Muscle layer of colon (tissue), 2 donors: Measurements from ENCODE around the gene RNF113A.
A peak's percentile ranks its signal among the peaks of the same experiment; 100 is the strongest.
"Not testable (repeated sequence)": the region's sequence is repeated elsewhere in the genome, so short reads cannot be mapped to it uniquely, and the experiment has no call there.

Source experiments
- H3K27ac ChIP-seq: one replicate; pipeline ENCODE4 v1.7.0; 2013; ENCODE audit warnings: low read depth, mild to moderate bottlenecking, low read length, moderate library complexity
- H3K27me3 ChIP-seq, 2 donors: one replicate each; pipeline ENCODE4 v1.7.0; 2013; ENCODE audit warnings: low read length in 2 of 2, mild to moderate bottlenecking in 2 of 2; ENCODE audit not compliant: insufficient read depth in 2 of 2, control insufficient read depth in 1 of 2
- H3K36me3 ChIP-seq: one replicate; pipeline ENCODE4 v1.7.0; 2013; ENCODE audit warnings: mild to moderate bottlenecking, low read length; ENCODE audit not compliant: insufficient read depth
- H3K4me1 ChIP-seq: one replicate; pipeline ENCODE4 v1.7.0; 2013; ENCODE audit warnings: mild to moderate bottlenecking, low read length; ENCODE audit not compliant: insufficient read depth
- H3K4me3 ChIP-seq, 2 donors: one replicate each; pipeline ENCODE4 v1.7.0; 2013; ENCODE audit warnings: low read length in 2 of 2, low read depth in 1 of 2, mild to moderate bottlenecking in 1 of 2, moderate library complexity in 1 of 2
- H3K9ac ChIP-seq: one replicate; pipeline ENCODE4 v1.7.0; 2013; ENCODE audit warnings: low read length
- H3K9me3 ChIP-seq: one replicate; pipeline ENCODE4 v1.7.0; 2013; ENCODE audit warnings: mild to moderate bottlenecking, low read length
- donor health status: abdominal sarcoma.
- donor health status: Adenocarcinoma of cecum.

Gene RNF113A

DNA sequence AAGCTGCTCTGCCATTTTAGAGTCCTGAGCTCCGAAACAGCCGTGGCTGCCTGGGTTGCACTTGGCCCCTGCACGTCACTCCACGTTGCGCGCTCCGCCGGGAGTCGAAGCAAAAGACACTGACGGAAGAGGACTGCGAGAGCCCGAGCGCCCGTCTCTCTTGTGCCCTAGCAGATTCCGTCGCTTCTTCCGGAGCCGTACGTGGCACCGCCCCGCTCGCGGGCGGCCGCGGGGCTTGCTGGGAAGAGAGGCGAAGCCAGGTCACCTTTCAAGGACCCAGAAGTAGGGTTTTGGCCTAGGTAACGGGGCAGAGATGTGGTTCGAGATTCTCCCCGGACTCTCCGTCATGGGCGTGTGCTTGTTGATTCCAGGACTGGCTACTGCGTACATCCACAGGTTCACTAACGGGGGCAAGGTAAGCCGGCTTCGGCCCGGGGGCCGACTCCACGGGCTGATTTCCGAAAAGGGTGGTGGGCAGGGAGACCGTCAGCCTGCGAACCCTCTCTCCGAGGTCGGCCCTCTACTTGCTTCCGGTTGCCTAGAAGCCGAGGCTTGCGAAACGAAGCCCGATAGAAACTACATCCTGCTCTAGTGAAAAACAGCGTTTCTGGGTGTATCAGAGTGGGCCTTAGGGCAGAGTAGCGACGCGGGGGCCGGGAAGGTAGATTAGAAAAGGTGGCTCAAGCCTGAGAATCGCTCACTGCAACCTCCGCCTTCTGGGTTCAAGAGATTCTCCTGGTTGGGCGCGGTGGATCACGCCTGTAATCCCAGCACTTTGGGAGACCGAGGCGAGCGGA, at the start of gene RNF113A, which contains the start of gene NDUFA1:
RNF113A (minus strand) TSS at position 135 of the 797 bp plus-strand sequence; CDS start at position 15, 120 bp downstream.
NDUFA1 (plus strand) TSS at position 234 of the 797 bp plus-strand sequence; CDS start at position 314, 80 bp downstream.
- H3K27ac ChIP-seq = peak within 1 kb of the TSS; percentile 85

DNA sequence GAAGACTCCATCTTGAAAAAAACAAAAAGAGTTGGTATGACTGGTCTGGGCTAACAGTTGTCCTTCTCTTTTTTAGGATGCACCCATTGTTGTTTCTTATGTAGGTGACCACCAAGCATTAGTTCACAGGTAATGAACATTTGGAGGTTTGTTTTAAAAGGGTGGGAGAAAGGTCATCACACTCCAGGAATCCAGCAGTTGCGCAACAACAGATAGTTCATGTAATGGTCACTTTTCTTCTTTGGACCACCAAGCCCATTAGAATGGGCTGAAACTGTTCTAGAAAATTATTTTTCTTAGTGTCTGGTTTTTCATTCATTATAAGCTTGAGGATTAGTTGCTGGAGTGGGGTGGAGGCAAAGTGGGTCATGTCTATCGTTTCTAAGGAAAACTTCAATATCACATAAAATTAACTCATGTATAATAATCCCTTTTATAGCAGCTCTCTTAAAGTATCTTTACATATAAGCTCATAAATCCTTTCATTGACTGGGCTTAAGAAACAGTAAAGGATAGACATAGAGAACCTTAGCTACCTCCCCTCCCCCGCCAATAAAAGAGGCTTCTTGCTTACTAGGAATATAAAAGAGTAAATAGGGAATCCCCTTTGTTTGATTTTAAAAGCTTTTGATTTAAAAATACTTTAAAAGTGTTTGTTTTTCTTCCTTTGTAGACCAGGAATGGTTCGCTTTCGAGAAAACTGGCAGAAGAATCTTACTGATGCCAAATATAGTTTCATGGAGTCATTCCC, 48.5 kb upstream of the RNF113A start:
- no peaks in the 10 kb centered on the region for H3K9me3 ChIP-seq
- H3K4me3 ChIP-seq = no peak overlapping the region
- H3K27me3 ChIP-seq = no peaks in the 10 kb centered on the region
- H3K9ac ChIP-seq = no peak overlapping the region
- H3K27ac ChIP-seq = no peak overlapping the region
- no peaks in the 10 kb centered on the region for H3K4me1 ChIP-seq
- H3K36me3 ChIP-seq = no peaks in the 10 kb centered on the region

More for the DNA sequence above, at the start of gene RNF113A, which contains the start of gene NDUFA1:
- Histone ChIP-seq H3K4me1 (no peaks in the 10 kb centered on the region), H3K9ac (peak within 1 kb of the TSS; percentile 90), H3K9me3 (no peaks in the 10 kb centered on the region), H3K36me3 (no peaks in the 10 kb centered on the region), H3K27me3 (no peaks in the 10 kb centered on the region), H3K4me3 (peak within 1 kb of the TSS; percentile 74 to 77)

DNA sequence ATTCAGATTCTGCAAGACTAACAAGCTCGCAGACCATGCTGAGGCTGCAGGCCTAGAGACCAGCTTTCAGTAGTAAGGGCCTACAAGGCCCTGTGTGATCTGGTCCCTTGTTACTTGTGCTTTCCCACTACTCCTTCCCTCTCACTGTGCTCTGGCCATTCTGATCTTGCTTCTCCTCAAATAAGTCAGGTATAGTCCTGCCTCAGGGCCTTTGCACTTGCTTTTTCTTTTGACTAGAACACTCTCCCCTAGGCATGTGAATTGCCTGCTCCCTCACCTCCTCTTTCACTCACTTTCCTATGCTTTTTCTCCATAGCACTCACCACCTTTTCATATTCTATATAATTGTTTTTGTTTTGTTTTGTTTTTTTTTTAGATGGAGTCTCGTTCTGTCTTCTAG, 46.3 kb upstream of the RNF113A start:
- no peak overlapping the region for H3K4me3 ChIP-seq
- H3K9ac ChIP-seq = no peak overlapping the region
- no peaks in the 10 kb centered on the region for H3K4me1 ChIP-seq
- no peaks in the 10 kb centered on the region for H3K27me3 ChIP-seq
- no peak overlapping the region for H3K27ac ChIP-seq
- no peaks in the 10 kb centered on the region for H3K9me3 ChIP-seq
- H3K36me3 ChIP-seq = no peaks in the 10 kb centered on the region

DNA sequence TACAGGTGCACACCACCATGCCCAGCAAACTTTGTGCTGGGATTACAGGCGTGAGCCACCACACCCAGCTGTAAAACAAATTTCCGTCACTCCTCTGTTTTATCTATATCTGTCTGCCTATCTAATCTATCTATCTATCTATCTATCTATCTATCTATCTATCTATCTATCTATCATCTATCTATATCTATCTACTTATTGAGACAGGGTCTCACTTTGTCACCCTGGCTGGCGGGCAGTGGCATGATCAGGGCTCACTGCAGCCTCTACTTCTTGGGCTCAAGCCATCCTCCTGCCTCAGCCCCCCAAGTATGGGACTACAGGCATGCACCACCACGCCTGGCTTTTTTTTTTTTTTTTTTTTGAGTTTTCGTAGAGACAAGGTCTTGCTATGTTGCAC, 44.8 kb upstream of the RNF113A start:
- Histone ChIP-seq H3K36me3 (no peaks in the 10 kb centered on the region), H3K4me3 (no peak overlapping the region)

DNA sequence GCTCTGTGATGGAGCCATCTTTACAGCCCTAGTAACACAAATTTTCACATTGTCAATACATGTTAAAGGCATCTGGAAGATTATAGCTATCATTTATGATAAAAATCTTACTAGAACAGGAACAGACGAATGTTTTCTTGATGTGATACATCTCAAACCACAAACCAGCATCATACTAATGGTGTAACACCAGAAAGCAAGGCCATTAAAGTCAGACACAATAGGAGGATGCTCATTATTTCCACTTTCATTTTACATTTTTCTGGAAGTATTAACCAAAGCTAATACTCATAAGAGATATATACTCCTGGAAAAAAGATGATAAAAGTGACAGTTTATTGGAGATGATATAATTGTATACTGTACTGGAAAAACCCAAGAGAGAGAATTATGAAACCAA, 29.4 kb upstream of the RNF113A start:
- no peak overlapping the region for H3K9ac ChIP-seq

More for the DNA sequence above, 44.8 kb upstream of the RNF113A start:
- no peak overlapping the region for H3K9ac ChIP-seq
- no peaks in the 10 kb centered on the region for H3K9me3 ChIP-seq
- H3K4me1 ChIP-seq = no peaks in the 10 kb centered on the region
- H3K27ac ChIP-seq = no peak overlapping the region
- no peaks in the 10 kb centered on the region for H3K27me3 ChIP-seq

DNA sequence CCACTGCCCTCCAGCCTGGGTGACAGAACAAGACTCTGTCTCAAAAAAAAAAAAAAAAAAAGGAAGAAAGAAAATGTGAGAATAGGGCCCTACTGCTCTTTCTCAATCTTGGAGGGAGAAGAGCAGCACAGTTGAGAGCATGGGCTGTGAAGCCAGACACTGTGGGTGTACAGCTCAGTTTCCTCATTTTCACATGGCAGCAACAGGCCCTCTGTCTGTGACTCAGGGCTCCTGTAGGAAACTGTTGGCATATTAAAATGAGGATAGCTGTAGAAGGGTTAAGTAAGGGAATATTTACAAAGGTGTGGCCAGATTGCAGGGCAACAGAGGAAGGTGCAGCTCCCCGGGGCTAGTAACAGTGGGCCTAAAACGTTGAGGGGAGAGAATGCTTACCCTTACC, 27.6 kb upstream of the RNF113A start:
- Histone ChIP-seq H3K27ac (no peak overlapping the region), H3K9ac (no peak overlapping the region), H3K9me3 (no peaks in the 10 kb centered on the region), H3K36me3 (no peaks in the 10 kb centered on the region), H3K27me3 (peaks cover 0 to 5% of the 10 kb centered on the region in 2 donors), H3K4me1 (no peaks in the 10 kb centered on the region), H3K4me3 (no peak overlapping the region)

More for the DNA sequence above, 29.4 kb upstream of the RNF113A start:
- no peaks in the 10 kb centered on the region for H3K9me3 ChIP-seq
- no peaks in the 10 kb centered on the region for H3K36me3 ChIP-seq
- H3K4me3 ChIP-seq = no peak overlapping the region
- no peaks in the 10 kb centered on the region for H3K4me1 ChIP-seq
- peaks cover 0 to 4% of the 10 kb centered on the region in 2 donors for H3K27me3 ChIP-seq
- H3K27ac ChIP-seq = no peak overlapping the region

DNA sequence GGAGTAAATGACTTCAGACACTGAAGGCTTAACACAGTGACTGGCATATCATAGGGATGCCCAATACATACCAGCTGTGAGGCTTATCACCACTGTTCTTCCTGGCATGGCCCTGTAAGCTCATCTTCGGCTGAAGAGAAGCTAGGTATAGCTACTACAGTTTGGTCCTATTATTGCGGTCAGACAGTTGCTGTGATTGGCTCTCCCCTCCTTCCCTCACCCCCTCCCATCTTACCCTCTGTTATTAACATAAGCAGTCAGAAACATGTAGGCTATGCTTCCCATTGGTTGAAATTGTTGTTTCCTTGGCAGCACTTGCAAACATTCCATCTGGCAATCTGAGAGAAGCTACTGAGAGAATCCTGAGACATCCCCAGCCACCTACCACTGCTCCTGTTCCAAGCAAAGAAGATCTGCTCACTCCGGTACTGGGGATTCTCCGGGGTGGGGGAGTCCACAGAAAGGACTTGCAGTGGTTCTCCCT, 24.4 kb upstream of the RNF113A start, which contains the start of gene AKAP14:
AKAP14 (plus strand) TSS at position 51 of the 484 bp plus-strand sequence. CDS start 7,331 bp downstream, outside the sequence.
- Histone ChIP-seq H3K27ac (no peak within 1 kb of the TSS), H3K4me1 (no peaks in the 10 kb centered on the region), H3K36me3 (no peaks in the 10 kb centered on the region), H3K27me3 (peaks cover 0 to 5% of the 10 kb centered on the region in 2 donors), H3K9ac (no peak within 1 kb of the TSS), H3K9me3 (no peaks in the 10 kb centered on the region), H3K4me3 (no peak within 1 kb of the TSS)

DNA sequence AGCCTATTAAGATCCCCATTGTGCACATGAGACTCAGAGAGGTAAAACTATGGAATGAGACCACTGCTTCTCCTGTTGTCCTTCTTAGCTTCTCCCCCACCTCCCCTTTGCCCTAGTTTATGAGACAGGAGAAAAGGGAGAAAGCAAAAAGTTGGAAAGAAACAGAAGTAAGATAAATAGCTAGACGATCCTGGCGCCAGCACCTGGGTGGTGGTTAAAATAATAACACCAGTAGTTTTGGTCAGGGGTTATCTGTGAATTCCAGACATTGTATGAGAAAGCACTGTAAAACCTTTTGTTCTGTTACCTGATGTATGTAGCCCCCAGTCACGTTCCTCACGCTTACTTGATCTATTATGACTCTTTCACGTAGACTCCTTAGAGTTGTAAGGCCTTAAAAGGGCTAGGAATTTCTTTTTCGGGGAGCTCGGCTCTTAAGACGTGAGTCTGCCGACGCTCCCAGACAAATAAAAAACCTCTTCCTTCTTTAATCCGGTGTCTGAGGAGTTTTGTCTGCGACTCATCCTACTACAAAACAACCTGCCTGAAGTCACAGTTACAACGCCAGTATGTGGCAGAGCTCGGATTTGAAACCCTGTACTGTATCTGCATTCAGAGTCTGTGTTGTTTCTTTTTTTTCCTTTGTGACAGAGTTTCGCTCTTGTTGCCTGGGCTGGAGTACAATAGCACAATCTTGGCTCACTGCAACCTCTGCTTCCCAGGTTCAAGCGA, 20.6 kb upstream of the RNF113A start:
- not testable (repeated sequence) for H3K27ac ChIP-seq, H3K9ac ChIP-seq, H3K9me3 ChIP-seq, H3K36me3 ChIP-seq, H3K4me3 ChIP-seq, H3K4me1 ChIP-seq
- H3K27me3 ChIP-seq = peaks cover 0 to 10% of the 10 kb centered on the region in 2 donors

DNA sequence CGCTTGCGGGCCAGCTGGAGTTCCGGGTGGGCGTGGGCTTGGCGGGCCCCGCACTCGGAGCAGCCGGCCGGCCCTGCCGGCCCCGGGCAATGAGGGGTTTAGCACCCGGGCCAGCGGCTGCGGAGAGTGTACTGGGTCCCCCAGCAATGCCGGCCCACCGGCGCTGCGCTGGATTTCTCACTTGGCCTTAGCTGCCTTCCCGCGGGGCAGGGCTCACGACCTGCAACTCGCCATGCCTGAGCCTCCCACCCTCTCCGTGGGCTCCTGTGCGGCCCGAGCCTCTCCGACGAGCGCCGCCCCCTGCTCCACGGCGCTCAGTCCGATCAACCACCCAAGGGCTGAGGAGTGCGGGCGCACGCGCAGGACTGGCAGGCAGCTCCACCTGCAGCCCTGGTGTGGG, 19.1 kb upstream of the RNF113A start:
- H3K4me3 ChIP-seq, H3K27me3 ChIP-seq, H3K36me3 ChIP-seq, H3K9me3 ChIP-seq, H3K27ac ChIP-seq, H3K9ac ChIP-seq, H3K4me1 ChIP-seq: not testable (repeated sequence)

DNA sequence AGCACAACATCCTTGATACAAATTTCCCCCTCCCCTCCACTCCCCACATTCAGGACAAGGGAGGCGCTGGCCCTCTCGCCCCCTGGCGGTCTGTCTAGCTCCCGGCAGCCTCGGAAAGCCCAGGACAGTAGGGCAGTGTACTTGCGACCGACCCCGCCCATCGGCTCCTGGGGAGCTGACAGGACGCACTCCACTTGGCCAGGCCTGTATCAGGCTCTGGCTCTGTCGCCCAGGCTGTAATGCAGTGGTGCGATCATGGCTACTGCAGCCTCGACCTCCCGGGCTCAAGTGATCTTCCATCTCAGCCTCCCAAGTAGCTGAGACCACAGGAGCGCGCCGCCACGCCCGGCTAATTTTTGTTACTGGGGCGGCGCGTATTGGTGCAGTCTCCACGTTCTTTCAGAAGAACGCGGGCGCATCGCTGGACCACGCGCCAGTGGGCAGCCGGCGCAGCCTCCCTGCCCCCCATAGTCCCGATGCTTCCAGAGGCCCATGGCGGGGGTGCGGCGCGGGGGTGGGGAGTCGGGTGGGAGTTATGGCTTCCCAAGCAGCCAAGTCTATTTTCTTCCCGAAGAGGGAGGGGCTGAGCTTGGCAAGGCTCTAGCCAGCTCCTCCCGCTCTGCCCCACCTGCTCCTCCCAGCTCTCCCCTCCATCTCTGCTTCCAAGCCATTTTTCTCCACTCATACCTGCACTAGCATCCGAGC, 16.3 kb upstream of the RNF113A start:
- H3K4me3 ChIP-seq = peak overlapping the region in 1 of 2 donors; percentile 32
- no peaks in the 10 kb centered on the region for H3K36me3 ChIP-seq
- H3K4me1 ChIP-seq = no peaks in the 10 kb centered on the region
- no peak overlapping the region for H3K27ac ChIP-seq
- no peaks in the 10 kb centered on the region for H3K9me3 ChIP-seq
- H3K27me3 ChIP-seq = peaks cover 0 to 5% of the 10 kb centered on the region in 2 donors
- H3K9ac ChIP-seq = no peak overlapping the region
